ENCODE measurements around the gene SEMA4A. TPM values are rescaled to one million over a fixed set of nuclear protein-coding genes. Genes with fewer than 3 reads are reported as not detected.

Gene SEMA4A
- polyA plus RNA-seq, 1 experiment: 0.77 TPM

DNA sequence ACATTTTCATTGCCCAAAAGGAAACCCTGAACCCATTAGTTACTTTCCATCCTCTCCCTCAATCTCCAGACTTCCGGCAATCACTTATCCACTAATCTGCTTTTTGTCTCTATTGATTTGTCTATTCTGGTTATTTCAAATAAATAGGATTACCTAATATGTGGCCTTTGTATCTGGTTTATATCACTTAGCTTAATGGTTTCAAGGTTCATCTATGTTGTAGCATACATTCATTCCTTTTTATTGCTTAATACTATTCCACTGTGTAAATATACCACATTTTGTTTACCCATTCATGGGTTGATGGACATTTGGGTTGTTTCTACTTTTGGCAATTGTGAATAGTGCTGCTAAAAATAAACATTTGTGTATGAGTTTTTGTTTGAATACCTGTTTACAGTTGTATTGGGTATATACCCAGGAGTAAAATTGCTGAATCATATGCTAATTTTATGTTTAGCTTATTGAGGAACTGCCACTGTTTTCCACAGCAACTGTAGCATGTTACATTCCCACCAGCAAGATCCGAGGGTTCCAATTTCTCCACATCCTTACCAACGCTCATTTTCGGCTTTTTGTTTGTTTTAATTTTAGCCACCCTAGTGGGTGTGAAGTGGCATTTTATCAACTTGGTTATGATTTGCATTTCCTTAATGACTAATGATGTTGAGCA lies 38.0 kb downstream of the SEMA4A start:
- H3K36me3 ChIP-seq (ENCODE audit: control insufficient read depth, insufficient read depth, low read length): peaks cover 2% of the 10 kb centered on the region; the same call in 1 of the 2 replicates
- no peaks in the 10 kb centered on the region for H3K27me3 ChIP-seq (ENCODE audit: control insufficient read depth, insufficient read depth, low read length)
- TF ChIP-seq, protein P1, sequence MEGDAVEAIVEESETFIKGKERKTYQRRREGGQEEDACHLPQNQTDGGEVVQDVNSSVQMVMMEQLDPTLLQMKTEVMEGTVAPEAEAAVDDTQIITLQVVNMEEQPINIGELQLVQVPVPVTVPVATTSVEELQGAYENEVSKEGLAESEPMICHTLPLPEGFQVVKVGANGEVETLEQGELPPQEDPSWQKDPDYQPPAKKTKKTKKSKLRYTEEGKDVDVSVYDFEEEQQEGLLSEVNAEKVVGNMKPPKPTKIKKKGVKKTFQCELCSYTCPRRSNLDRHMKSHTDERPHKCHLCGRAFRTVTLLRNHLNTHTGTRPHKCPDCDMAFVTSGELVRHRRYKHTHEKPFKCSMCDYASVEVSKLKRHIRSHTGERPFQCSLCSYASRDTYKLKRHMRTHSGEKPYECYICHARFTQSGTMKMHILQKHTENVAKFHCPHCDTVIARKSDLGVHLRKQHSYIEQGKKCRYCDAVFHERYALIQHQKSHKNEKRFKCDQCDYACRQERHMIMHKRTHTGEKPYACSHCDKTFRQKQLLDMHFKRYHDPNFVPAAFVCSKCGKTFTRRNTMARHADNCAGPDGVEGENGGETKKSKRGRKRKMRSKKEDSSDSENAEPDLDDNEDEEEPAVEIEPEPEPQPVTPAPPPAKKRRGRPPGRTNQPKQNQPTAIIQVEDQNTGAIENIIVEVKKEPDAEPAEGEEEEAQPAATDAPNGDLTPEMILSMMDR (IDR thresholded peaks at IDR 0.05; ENCODE audit: insufficient read depth, low read depth, low read length): no peak
- ChIA-PET POLR2A (no interaction called here), CTCF (no interaction called here)
- DNase-seq (ENCODE audit: low read depth): no peak
- H3K4me3 ChIP-seq (ENCODE audit: low read depth, low read length): no peak overlapping the region

- DNase-seq (ENCODE audit: low read depth): no peak
- POLR2A ChIA-PET: no interaction called here
- CTCF ChIA-PET: interaction anchor here (1.1 kb wide), 1 partner anchor 29 kb away, joined by 4 read pairs; no protein-coding TSS in a partner anchor
- H3K4me3 ChIP-seq (ENCODE audit: low read depth, low read length): peak overlapping the region; percentile 65
- TF ChIP-seq, protein P1 (IDR thresholded peaks at IDR 0.05; ENCODE audit: insufficient read depth, low read depth, low read length): no peak
- H3K36me3 ChIP-seq (ENCODE audit: control insufficient read depth, insufficient read depth, low read length): peaks cover 2% of the 10 kb centered on the region; the same call in 1 of the 2 replicates
- no peaks in the 10 kb centered on the region for H3K27me3 ChIP-seq (ENCODE audit: control insufficient read depth, insufficient read depth, low read length)
Observed at GRCh38 chr1:156193208-156193487, 39.8 kb downstream of the SEMA4A start.

- peaks cover 2% of the 10 kb centered on the region; the same call in 1 of the 2 replicates for H3K36me3 ChIP-seq (ENCODE audit: control insufficient read depth, insufficient read depth, low read length)
- no peaks in the 10 kb centered on the region for H3K27me3 ChIP-seq (ENCODE audit: control insufficient read depth, insufficient read depth, low read length)
- TF ChIP-seq, protein P1 (IDR thresholded peaks at IDR 0.05; ENCODE audit: insufficient read depth, low read depth, low read length): peak; percentile 63
- ChIA-PET POLR2A (interaction anchor here (0.7 to 1.0 kb wide), 2 partner anchors 19 to 48 kb away, joined by 3 to 6 read pairs; partner anchors contain the start of gene PMF1), CTCF (interaction anchor here (0.6 to 1.3 kb wide), 4 partner anchors 25 to 98 kb away, joined by 3 to 4 read pairs (median 4); partner anchors contain the start of gene SEMA4A)
- H3K4me3 ChIP-seq (ENCODE audit: low read depth, low read length): peak within 1 kb of the TSS; percentile 65
- DNase-seq (ENCODE audit: low read depth): peak; percentile 96
Observed at GRCh38 chr1:156193488-156194299, 40.3 kb downstream of the SEMA4A start, which contains the start of gene SLC25A44. TSS of gene SLC25A44 (plus strand) at chr1:156194104. CDS start at chr1:156199848, 5,744 bp downstream.

DNA sequence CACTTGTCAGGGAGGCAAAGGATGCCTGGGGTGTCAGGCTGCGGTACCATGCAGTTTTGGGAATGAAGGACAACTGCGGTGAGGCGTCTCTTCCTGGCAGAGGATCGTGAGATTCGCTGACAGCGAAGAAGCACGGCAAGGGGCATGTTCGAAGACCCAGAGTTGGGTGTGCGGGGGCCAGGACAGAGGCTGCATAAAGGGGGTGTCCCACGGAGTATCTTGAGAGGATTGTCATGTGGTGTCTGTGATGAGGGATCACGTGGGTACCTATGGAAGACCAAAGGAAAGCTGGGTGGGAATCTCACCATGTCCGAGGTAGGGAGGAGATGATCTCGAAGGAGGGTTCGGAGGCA lies 40.9 kb downstream of the SEMA4A start:
- no peak for DNase-seq (ENCODE audit: low read depth)
- CTCF ChIA-PET: interaction anchor here (0.6 to 1.3 kb wide), 4 partner anchors 24 to 98 kb away, joined by 3 to 4 read pairs (median 3); no protein-coding TSS in a partner anchor
- POLR2A ChIA-PET: interaction anchor here (1.0 kb wide), 1 partner anchor 48 kb away, joined by 3 read pairs; no protein-coding TSS in a partner anchor
- TF ChIP-seq, protein P1 (IDR thresholded peaks at IDR 0.05; ENCODE audit: insufficient read depth, low read depth, low read length): no peak
- no peaks in the 10 kb centered on the region for H3K27me3 ChIP-seq (ENCODE audit: control insufficient read depth, insufficient read depth, low read length)
- H3K36me3 ChIP-seq (ENCODE audit: control insufficient read depth, insufficient read depth, low read length): peaks cover 4% of the 10 kb centered on the region; the same call in 1 of the 2 replicates
- peak overlapping the region; percentile 63 for H3K4me3 ChIP-seq (ENCODE audit: low read depth, low read length)

GRCh38 chr1:156195853-156196252 lies 42.5 kb downstream of the SEMA4A start:
- Histone ChIP-seq H3K27me3 (ENCODE audit: control insufficient read depth, insufficient read depth, low read length) (no peaks in the 10 kb centered on the region), H3K36me3 (ENCODE audit: control insufficient read depth, insufficient read depth, low read length) (peaks cover 9% of the 10 kb centered on the region), H3K4me3 (ENCODE audit: low read depth, low read length) (no peak overlapping the region)
- DNase-seq (ENCODE audit: low read depth): no peak
- POLR2A ChIA-PET: no interaction called here
- TF ChIP-seq, protein P1 (IDR thresholded peaks at IDR 0.05; ENCODE audit: insufficient read depth, low read depth, low read length): no peak
- CTCF ChIA-PET: interaction anchor here (1.4 kb wide), 1 partner anchor 29 kb away, joined by 3 read pairs; no protein-coding TSS in a partner anchor

Measured in BJ (cell line).